Measurements from ENCODE around the gene FBXO2.

The FBXO2 gene

DNA sequence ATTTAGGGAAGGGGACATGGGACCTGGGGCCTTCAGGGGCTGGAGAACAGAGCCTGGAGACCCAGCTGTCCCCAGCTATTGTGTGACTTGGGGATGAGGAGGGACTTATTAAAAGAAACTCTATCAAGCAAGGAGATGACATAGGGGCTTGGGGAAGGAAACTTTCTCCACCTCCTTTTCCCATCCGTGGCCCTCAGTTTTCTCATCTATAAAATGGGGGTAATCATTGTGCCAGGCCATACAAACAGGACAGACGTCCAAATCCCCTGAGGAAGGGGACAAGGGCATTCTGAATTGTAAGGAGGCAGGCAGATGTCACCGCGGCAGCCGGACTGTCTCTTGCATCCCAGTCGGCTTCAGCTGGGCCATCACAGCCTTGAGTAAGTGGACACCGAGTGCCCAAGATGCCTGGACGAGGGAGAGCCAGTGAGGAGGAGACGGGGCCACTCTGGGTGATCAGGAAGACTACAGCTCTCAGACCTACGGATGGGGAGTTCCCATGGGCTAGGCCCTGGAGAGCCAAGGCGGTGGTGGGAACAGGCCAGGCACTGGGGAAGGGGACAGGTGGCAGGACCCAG lies 1.9 kb downstream of the FBXO2 start:
- DNase-seq, result no peak

GRCh38 chr1:11651017-11651416 lies 3.2 kb downstream of the FBXO2 start:
- DNase-seq, result no peak

DNA sequence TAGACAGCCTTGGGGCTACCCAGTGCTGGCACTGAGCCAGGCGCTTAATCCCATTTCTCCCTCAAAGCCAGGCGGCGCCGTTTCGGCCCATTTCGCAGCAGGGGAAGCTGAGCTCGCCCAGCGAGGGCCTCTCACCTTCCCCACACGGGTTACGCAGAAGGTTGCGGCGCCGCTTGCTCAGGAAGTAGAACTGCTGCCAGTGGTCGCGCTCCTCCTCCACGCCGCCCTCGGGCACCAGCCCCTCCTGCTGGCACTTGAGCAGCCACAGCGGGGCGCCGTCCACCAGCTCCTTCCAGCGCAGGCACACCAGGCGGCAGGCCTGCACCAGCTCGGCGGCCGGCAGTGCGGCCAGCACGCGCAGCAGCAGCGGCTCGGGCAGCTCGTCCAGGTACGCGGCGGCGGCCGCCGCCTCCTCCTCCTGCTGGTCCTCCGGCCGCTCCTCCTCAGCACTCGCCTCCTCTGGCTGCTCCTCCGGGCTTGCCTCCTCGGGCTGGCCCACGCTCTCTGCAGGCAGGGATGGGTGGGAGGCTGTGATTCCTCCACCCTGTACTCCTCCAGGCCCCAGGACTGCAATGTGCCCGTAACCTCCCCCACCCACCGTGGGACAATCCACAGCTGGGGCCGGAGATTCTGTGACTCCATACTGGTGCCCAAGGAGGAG lies 3.8 kb downstream of the FBXO2 start:
- peak; percentile 88 to 89 for DNase-seq

DNA sequence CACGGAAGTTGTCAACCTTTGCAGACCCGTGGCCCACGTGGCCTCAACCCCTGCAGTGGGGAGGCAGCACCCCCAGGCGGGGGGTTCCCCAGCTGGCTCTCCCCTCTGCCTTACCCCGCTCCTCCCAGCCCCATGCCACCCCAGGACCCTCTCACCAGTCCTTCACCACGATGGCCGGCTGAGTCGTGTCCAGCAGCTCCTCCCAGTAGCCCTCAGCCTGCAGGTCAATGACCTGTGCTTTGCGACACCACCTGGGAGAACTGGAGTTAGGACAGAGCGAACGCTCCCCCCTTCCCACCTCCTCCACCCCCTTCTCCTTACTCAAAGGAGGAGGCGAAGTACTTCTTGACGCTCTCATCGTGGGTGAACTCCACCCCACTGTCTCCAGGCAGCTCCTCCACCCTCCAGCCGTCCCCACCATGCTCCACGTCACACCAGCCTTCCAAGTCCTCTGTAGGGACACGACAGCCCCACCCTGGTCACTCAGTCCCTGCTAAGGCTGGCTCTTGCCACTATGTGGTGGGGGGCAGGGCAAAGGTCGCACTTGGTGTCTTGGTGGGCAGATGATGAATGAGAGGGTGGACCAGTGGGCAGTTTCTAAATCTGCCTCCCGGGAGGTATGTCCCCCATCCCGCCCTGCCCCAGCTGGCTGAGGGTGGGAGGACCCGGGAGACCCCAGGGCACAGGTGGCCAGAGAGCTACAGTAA lies 4.5 kb downstream of the FBXO2 start:
- no peak for DNase-seq

- no peak for DNase-seq
Observed at GRCh38 chr1:11649237-11649623, 5.0 kb downstream of the FBXO2 start.

DNA sequence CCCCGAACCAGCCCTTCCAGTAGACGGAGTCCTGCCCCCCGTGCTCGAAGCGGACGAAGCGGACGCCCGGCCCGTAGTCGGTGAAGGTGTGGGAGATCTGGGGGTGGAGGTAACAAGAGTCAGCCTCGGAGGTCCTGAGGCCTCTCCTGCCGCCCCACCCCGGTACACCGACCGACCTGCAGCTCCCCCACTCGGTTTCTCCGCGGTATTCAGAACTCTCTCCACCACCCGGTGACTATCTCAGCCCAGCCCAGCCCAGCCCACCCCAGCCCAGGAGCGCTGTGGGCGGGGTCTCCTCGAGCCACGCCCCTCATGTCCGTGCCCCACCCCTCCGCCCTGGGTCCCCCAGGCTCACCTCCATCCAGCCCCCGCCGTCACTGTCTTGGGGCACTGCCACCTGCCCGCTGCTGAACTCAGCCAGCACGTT lies 5.5 kb downstream of the FBXO2 start:
- DNase-seq, result peak; percentile 44 to 52

- no peak for DNase-seq
Observed at GRCh38 chr1:11648039-11648438, 6.2 kb downstream of the FBXO2 start.

GRCh38 chr1:11647333-11647732 lies 6.9 kb downstream of the FBXO2 start:
- DNase-seq, result no peak

- no peak for DNase-seq
Observed at GRCh38 chr1:11646317-11646716, 7.9 kb downstream of the FBXO2 start.

DNA sequence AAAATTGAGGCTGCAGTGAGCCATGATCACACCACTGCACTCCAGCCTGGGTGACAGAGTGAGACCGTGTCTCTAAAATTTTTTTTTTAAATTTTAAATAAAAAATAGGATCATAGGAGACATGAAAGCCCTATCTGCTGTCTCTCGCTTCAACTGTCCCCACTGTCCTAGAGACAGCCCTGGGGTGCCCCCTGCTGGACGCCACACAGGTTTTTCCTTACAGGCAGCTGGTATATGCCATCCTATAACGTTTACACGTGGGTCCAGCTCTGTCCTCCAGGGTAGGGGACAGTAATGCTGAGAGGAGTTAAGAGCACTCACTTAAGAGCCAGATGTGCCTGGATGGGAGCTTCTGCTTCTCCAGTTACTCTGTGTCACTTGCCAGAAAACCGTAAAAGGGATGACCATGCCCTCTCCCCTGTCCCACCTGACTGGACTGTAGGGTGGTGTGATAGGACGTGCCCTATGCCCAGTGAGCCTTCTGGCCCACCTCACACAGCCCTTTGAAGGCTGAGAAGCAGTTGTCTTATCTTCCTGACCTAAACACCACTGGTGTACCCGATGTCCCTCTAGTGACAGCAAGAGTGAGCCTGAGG lies 8.5 kb downstream of the FBXO2 start:
- peak; percentile 81 to 82 for DNase-seq

- no peak for DNase-seq
Observed at GRCh38 chr1:11645270-11645669, 9.0 kb downstream of the FBXO2 start.

GRCh38 chr1:11643782-11644181 lies 10.4 kb downstream of the FBXO2 start:
- DNase-seq, result no peak

DNA sequence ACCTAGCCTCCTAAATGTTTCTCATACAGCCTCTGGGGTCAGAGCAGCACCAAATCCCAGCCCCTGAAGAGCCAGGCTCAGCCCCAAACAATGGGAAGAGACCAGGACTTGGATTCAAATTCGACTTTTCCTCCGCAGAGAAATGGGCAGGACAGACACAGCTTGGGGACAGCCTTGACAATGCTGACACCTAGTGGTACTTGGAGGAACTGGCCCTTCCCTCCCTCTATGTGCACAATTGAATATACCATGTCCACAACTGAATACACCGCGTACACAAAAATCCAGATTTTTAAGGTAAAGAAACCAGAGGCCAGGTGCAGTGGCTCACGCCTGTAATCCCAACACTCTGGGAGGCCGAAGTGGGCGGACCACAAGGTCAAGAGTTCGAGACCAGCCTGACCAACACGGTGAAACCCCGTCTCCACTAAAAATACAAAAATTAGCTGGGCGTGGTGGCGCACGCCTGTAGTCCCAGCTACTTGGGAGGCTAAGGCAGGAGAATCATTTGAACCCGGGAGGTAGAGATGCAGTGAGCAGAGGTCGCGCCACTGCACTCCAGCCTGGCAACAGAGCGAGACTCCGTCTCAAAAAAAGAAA lies 11.7 kb downstream of the FBXO2 start:
- peak; percentile 71 to 78 for DNase-seq

DNA sequence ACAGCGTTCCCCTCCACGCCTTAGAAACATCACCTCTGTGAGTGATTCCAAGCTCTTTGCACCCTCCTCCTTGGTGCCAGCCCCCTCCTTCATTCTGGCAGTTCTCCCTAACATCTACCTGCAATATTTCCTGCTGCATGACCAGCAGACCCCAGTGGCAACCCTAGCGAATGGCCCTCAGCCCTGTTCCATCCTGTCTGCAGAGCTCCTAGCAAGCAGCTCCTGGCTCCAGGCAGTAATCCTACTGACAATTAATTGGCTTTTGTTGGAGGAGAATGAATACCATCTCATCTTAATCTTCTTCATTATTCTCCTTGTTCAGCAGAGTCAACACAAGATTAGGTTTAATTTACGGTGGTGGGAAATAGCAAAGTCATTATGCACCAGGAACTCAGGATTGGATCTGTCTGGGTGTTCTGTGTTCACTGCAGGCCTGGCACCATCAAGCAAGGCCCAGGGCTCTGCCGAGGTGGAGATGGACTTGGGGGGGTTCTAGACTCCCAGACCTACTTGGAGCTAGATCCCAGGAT lies 12.4 kb downstream of the FBXO2 start:
- DNase-seq, result no peak

DNA sequence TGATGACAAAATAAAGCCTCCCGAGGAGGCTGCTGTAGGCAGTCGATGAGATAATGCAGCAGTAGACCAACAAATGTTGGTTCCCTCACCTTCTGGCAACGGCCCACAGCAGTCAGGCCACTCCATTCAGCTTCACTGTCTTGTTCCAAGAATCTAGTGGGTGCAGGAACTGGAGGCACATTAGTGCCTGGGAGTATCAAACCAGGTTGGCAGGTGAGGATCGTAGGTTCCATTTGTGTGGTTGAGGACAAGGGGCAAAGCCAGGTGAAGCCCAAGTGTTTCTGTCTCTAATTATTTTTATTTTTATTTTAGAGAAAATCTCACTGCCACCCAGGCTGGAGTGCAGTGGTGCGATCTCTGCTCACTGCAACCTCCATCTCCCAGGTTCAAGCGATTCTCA lies 13.3 kb downstream of the FBXO2 start:
- no peak for DNase-seq

DNA sequence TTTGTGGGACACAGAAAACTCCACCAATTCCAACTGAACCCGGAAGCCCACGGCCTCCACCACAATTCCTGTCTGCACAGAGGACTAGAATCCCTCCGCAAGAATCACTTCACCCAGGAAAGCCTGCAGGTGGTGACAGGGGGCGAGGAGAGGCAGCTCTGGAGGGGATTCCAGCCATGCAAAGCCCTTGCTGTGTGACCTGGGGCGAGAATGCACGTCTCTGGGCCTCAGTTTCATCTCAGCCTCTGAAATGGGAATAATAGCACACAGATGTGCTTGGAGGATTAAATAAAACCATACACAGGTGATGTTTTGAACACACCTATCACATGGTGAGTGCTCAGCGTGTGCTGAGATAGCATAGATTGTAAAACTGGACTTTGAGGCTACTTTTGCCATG lies 14.1 kb downstream of the FBXO2 start:
- DNase-seq, result no peak

GRCh38 chr1:11639372-11639771 lies 14.9 kb downstream of the FBXO2 start:
- no peak for DNase-seq

GRCh38 chr1:11638121-11638520 lies 16.1 kb downstream of the FBXO2 start:
- no peak for DNase-seq

DNA sequence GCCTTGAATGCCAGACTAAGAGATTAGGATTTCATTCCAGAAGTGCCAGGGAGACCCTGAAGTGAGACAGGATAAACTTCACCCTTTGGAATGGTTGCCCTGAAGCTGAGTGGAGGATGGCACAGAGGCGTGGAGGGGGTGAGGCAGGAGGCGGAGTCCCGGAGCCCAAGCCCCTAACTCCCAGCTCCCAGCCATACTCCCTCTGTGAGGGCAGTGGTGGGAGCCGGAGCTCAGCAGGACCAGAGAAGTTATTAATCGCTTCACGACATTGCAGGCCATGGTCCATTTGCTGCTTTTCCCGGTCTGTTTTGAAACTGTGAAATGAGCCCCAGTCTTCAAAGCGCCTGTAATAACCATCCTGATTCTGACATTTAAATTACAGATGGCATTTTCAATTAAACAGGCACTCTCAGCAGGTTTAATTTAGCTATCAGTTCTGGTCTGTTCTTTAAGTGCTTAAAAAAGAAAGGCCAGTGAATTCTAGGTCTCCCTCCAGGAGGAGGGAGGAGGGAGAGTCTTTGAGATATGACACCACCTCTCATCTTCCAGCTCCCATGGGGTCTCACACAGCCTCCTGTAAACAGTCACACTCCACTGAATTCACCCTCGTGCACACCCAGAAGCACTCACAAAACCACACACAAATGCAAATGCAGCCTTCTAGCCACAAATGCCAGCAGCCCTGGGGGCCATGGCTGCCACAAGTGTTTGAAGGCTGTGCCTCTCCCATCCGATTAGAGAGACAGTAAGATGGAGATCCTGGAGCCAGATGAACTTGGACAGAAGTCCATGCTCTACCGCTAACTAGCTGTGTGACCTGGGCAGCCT lies 19.6 kb downstream of the FBXO2 start:
- DNase-seq, result no peak

DNA sequence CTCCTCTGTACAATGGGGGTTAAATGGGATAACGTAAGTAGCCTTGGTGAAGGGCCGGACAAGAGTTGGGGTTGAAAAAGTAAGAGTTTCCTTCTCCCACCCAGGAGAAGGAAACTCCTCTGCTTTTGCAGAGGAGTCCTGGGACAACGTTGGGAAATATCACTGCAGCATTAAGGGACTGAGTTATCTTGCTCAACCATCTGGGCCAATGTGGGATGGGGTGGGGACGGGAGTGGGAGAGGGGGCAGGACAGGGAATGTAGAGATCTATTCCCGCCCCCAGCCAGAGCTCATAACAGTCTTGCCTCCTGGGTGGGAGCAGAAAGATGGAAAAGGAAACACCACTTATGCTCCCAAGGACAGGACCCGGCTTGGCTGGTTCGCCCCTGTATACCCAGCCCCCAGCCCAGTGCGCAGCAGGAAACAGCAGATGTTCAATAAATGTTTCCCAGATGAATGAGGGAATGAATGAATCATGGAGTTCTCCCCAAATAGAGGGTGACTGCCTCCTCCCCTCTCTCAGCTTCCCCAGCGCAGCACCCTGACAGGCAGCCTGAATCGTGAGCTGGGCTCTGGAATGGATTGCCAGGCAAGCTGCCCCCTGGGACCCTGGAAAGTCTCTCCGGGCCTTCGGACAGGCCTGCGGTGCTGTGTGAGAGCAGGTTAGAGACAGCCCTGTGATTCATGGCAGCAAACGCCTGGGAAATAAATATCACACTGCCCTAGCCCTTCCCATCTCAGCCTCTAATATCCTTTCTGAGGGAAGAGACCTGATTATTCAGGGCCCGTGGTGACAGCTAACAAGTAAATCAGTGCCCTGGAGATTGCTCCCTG lies 24.8 kb downstream of the FBXO2 start:
- DNase-seq, result no peak

DNA sequence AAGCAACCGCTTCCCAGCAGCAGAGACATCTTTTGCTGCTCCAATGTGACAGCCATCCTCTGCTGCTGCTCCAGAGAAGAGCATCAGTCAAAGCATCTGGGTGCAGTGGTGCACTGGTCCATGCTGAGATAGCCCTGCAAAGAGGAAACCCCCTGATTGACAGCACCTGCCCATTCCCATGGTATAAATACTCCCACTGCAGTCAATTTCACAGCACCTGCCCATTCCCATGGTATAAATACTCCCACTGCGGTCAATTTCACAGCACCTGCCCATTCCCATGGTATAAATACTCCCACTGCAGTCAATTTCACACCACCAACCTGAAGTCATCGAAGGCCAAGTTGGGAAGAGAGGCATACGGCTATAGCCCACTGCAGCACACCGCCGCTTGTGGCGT lies 25.5 kb downstream of the FBXO2 start:
- DNase-seq, result no peak

Data from CD4-positive, alpha-beta T cell treated with Interleukin-4 for 1 hour (primary cell).